SIG-M5 treated with dmso at 0.1 percent for 504 hours (cell line): ENCODE data around the gene AGPAT4.
A peak's percentile ranks its signal among the peaks of the same experiment; 100 is the strongest.

Source experiments
- DNase-seq: peaks from one replicate; lab custom pipeline; 2025; ENCODE audit not compliant: unreplicated experiment; lab: John Stamatoyannopoulos, UW

The AGPAT4 gene

GRCh38 chr6:161257793-161258457 lies 15.9 kb downstream of the AGPAT4 start:
- no peak for DNase-seq

- no peak for DNase-seq
These were observed 17.5 kb downstream of the AGPAT4 start for GRCh38 chr6:161256407-161256806.

DNA sequence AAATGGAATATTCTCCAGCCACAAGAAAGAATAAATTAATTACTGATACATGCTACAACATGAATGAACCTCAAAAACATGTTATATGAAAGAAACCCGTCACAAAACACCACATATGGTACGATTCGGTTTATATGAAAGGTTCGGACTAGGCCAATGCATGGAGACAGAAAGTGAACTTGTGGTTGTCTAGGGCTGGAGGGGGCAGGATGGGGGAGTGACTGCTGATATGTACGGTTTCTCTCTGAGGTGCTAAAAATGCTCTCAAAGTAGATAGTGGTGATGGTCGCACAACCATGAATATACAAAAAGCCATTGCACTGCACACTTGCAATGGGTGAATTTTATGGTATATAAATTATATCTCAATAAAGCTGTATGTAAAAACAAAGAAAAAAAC lies 18.3 kb downstream of the AGPAT4 start:
- DNase-seq = no peak

- no peak for DNase-seq
These were observed 19.2 kb downstream of the AGPAT4 start for GRCh38 chr6:161254464-161255253.

GRCh38 chr6:161254126-161254463 lies 19.8 kb downstream of the AGPAT4 start:
- no peak for DNase-seq

DNA sequence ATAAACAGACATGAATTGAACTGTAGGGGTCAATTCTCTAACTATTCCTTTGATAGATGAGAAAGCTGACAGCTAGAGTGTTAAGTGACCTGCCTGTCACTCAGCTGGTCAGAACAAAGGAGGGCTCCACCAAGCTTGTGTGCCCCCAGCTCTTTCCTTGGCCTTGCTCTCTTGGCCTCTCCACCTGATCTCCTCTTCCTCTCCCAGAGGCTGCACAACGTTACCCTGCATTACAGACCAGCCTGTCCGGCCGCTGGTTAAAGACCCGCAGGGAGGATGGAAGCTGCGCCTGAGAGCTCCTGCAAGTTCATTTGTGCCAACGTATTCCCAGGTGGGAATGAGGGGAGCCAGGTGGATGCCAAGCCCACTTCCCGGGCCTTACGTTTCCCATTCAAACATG lies 22.5 kb downstream of the AGPAT4 start:
- no peak for DNase-seq

DNA sequence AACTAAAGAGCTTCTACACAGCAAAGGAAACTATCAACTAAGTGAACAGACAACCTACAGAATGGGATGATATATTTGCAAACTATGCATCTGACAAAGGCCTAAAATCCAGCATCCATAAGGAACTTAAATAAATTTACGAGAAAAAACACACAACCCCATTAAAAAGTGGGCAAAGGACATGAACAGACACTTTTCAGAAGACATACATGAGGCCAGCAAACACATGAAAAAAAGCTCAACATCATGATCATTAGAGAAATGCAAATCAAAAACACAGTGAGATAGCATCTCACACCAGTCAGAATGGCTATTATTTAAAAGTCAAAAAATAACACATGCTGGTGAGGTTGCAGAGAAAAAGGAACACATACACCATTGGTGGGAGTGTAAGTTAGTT lies 24.5 kb downstream of the AGPAT4 start:
- no peak for DNase-seq

DNA sequence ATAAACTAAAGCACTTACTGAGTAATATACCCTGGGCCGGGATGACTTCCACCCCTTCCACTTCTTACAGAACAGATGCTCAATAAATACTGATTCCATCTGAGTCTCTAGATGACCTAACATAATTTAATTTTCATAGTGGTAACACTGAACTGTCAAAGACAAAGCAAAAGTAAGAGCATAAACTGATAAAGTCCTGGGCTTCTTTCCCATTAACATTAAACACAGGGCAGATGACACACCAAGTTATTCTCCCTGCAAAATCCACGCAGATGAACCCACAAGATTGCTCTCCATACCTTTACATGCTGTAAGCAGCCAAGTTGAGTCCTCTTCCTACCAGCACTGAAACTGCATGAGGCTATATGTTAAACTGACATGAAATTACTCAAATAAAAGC lies 27.1 kb downstream of the AGPAT4 start:
- DNase-seq = no peak

- no peak for DNase-seq
These were observed 28.5 kb downstream of the AGPAT4 start for GRCh38 chr6:161245363-161245762.

GRCh38 chr6:161244725-161245124 lies 29.1 kb downstream of the AGPAT4 start:
- no peak for DNase-seq

DNA sequence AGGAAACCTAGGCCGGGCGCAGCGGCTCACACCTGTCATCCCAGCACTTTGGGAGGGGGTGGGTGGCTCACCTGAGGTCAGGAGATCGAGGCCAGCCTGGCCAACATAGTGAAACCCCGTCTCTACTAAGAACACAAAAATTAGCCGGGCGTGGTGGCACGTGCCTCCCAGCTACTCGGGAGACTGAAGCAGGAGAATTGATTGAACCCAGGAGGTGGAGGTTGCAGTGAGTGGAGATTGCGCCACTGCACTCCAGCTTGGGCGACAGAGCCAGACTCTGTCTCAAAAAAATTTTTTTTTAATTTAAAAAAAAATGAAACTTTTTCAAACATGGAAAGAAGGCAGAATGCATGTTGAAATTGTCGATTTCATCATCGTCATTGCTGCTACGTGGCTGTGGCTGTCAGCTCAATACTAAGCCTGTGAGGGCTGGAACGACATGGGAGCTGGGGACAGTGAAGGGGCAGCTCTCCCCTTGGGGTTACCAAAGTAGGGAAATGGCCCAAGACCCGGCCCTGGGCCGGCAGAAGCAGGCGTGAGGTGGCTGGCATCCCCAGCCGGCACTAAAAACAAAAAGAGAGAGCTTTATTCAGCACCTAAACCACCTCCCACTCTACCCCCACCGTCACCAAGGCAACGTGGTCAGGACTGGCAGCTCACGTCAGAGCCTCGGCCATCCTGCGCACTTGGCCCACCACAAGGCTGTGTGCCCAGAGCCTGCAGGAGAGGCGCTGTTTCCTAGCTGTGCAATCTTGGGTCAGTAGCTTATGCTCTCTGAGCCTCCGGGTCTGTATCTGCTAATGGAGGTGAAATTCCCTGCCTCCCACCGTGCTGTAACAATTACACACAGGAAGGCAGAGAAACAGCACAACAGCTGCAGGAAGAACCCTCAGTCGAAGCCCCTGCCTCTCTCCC lies 30.8 kb downstream of the AGPAT4 start:
- DNase-seq = peak; percentile 70

GRCh38 chr6:161242113-161242512 lies 31.7 kb downstream of the AGPAT4 start:
- no peak for DNase-seq

DNA sequence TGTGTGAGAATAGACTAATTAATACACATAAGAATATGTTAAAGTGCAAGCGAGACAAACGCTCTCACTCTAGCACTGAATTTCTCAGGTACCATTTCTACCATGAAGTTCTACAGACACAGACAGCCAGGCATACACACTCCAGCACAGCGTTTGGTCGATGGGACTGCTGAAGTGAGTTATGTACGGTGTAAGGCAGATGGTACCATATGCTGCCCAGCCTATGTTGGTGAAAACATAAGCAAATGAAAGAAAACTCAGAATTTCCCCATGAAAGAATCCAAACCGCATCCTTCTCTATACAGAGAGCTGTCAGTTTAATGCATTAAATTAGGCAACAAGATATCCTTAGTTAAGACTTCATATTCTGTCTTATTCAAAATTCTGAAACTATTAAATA lies 34.9 kb downstream of the AGPAT4 start:
- no peak for DNase-seq

DNA sequence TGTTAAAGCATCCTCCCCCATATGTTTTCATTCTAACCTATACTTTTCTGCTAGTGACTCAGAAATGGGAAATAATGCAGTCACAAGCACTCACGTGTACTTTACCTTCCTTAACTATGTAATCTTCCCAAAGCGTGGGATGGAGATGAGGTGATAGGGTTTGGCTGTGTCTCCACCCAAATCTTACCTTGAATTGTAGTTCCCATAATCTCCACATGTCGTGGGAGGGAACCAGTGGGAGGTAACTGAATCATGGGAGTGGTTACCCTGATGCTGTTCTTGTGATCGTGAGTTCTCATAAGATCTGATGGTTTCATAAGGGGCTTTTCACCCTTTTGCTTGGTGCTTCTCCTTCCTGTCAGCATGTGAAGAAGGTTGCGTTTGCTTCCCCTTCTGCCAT lies 35.4 kb downstream of the AGPAT4 start:
- no peak for DNase-seq

DNA sequence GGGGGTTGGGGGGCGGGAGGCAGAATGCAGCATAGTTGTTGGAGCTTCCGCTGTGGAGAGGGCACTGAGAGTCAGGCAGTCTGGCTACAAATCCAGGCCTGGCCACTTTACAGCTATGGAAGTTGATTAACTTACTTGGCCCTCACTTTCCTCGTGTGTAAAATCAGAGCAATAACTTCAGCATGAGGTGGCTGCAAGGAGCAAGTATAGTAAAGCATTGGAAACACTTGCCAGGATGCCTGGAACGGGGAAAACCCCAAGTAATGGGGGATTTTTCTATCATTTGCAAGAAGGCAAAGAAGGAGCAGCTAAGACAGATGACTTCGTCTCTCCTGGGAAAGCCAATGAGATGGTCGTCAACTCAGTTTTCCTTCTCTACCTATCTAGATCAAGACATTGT lies 35.8 kb downstream of the AGPAT4 start:
- no peak for DNase-seq

DNA sequence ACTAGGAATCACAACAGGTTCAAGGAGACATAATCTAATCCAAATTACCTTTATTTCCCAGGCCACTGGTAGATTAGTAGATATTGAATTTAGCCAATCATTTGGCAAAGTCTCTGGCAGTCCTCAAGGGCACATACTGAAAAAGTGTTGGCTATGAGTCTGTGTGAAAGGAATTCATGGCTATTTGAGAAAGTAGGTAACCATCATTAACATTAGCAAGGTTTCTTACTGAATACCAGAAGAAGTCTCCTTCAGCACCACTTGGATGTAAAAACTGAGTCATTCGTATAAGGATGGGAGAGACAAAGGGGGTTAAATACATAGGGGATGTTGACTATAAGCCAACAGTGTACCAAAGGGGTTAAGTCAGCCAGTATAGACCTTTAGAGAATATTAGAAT lies 36.7 kb downstream of the AGPAT4 start:
- DNase-seq = no peak

DNA sequence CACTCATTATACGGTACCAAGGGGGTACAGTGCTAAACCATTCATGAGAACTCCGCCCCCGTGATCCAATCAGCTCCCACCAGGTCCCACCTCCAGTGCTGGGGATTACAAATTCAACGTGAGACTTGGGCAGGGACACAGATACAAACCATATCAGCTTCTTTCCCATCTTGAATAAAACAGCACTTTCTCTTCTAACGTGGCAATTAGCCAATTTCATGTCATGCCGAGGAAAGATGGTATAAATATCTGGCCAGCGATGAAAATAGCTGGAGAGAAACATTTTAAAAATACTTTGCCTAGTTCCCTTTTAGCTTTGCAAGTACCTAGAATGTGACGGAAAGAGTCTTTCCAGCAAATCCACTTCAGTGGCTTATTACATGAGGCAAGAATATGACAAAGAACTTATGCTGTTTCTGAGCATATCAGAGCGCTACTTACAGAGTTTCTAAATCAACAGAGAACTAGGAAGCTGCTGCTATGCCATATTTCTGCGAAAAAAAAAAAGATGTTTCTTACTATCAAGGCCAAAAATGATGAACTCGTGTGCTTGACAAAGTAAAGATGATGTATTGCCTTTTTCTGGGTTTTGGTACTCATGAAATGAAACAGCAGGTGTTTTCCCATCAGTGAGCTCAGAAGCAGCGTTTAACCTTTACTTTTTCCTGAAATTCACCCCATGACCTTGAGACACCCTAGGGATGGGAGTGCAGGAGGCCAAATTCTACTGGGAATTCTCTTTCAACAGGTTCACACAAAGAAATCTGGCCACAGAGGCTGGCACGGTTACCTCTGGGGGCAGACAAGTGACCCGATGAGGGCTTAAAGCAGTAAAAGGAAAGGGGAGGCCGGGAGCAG lies 37.9 kb downstream of the AGPAT4 start:
- DNase-seq = no peak

DNA sequence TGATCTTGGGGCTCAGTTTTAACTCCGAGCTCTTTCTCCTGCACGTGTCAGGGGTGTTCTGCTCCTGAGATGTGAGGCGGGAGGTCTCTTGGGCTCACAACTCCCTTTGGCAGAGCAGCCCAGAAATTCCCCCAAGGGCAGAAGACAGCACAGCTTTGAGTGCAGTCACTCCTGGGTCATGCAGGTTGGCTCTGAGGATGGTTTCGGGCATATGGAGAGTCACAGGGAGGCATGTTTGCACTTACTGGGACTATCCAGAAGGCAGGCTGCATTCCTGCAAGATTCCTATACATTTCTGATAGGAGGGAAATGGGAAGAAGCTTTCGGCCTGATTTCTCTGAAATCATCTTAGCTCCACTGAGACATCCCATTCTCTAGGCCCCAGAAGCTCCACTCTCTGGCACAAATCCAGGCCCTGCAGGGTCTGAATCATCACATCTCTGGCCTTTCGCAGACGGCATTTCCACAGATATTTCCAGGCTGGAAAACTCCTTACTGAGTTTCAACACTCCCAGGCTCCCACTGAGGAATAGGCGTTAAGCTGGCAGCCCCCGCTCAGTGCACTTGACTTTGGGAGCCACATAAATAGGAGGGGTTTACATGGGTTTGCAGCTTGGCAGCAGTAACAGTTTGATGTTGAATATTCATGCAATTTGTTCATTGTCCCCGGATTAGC lies 39.7 kb downstream of the AGPAT4 start:
- no peak for DNase-seq

- no peak for DNase-seq
These were observed 41.4 kb downstream of the AGPAT4 start for GRCh38 chr6:161232467-161232866.

- no peak for DNase-seq
These were observed 41.9 kb downstream of the AGPAT4 start for GRCh38 chr6:161232010-161232409.
